PC-3 (cell line): Measurements from ENCODE around the gene ANGPTL7. TPM values are rescaled to one million over a fixed set of nuclear protein-coding genes. Genes with fewer than 3 reads are reported as not detected.

ENCODE experiments used
- ATAC-seq: fragments of 200-7000 bp; cut with Tn5 transposase; 2 replicates; pipeline ENCODE4 v1.9.1; 2020; ENCODE audit warnings: mild to moderate bottlenecking, moderate library complexity
- BruUV-seq: library from RNA; stranded (reverse); fragments of 400-500 nt; replicated peaks from 2 replicates; lab custom pipeline; 2021; lab: Mats Ljungman, UMichigan
- CTCF ChIA-PET: fragments of 300-600 bp; sonication (Branson Sonifier 250); formaldehyde crosslinking; loops from one replicate; lab custom pipeline; 2022; ENCODE audit warnings: antibody characterized with exemption; lab: Charles Lee
- POLR2A ChIA-PET: fragments of 300-600 bp; sonication (Branson Sonifier 250); formaldehyde crosslinking; loops from one replicate; lab custom pipeline; 2022; ENCODE audit warnings: antibody characterized with exemption; ENCODE audit not compliant: unreplicated experiment; lab: Charles Lee
- DNase-seq: peaks from one replicate; pipeline ENCODE4 v3.0.0-alpha.2; 2015
- H2AFZ ChIP-seq: fragments of 300-600 bp; sonication (generic); 2 replicates; pipeline ENCODE4 v1.6.0; 2016; ENCODE audit warnings: antibody characterized with exemption, low read length
- H3F3A ChIP-seq: fragments of 300-600 bp; sonication (generic); one replicate; pipeline ENCODE4 v1.6.0; 2017; ENCODE audit warnings: antibody characterized with exemption, low read length, control low read depth, mild to moderate bottlenecking; ENCODE audit not compliant: unreplicated experiment
- H3K27ac ChIP-seq: fragments of 300-600 bp; sonication (generic); 2 replicates; pipeline ENCODE4 v1.5.1; 2016; ENCODE audit warnings: mild to moderate bottlenecking, low read length
- H3K27me3 ChIP-seq: fragments of 300-600 bp; sonication (generic); 2 replicates; pipeline ENCODE4 v1.6.1; 2016; ENCODE audit warnings: low read length, mixed read lengths
- H3K36me3 ChIP-seq: fragments of 300-600 bp; sonication (generic); 2 replicates; pipeline ENCODE4 v1.6.1; 2016; ENCODE audit warnings: low read depth, mixed run types, low read length, mixed read lengths
- H3K4me1 ChIP-seq: fragments of 300-600 bp; sonication (generic); 2 replicates; pipeline ENCODE4 v1.5.1; 2016; ENCODE audit warnings: low read length; ENCODE audit not compliant: insufficient read depth
- H3K4me2 ChIP-seq: fragments of 300-600 bp; sonication (generic); 2 replicates; pipeline ENCODE4 v1.6.0; 2016; ENCODE audit warnings: low read length
- H3K4me3 ChIP-seq: fragments of 300-600 bp; sonication (generic); 2 replicates; pipeline ENCODE4 v1.5.1; 2016; ENCODE audit warnings: mild to moderate bottlenecking, low read length, mixed read lengths
- H3K79me2 ChIP-seq: fragments of 300-600 bp; sonication (generic); 2 replicates; pipeline ENCODE4 v1.6.1; 2017; ENCODE audit warnings: low read length, mixed read lengths
- H3K9ac ChIP-seq: fragments of 300-600 bp; sonication (generic); 2 replicates; pipeline ENCODE4 v1.6.0; 2016; ENCODE audit warnings: mild to moderate bottlenecking, low read length
- H3K9me2 ChIP-seq: fragments of 300-600 bp; sonication (generic); replicated peaks from 2 replicates; pipeline ENCODE4 v1.6.1; 2016; ENCODE audit warnings: mixed run types, low read length, mixed read lengths
- H3K9me3 ChIP-seq: fragments of 300-600 bp; sonication (generic); 2 replicates; pipeline ENCODE4 v1.6.1; 2016; ENCODE audit warnings: low read length, mixed read lengths
- H4K20me1 ChIP-seq: fragments of 300-600 bp; sonication (generic); 2 replicates; pipeline ENCODE4 v1.6.1; 2016; ENCODE audit warnings: low read length, mixed read lengths
- EZH2 ChIP-seq: fragments of 300-600 bp; sonication (generic); IDR thresholded peaks from one replicate; pipeline ENCODE4 v1.6.1; 2017; ENCODE audit warnings: antibody characterized with exemption, mild to moderate bottlenecking, low read length; ENCODE audit not compliant: unreplicated experiment
- EZH2phosphoT487 ChIP-seq: fragments of 300-600 bp; sonication (generic); IDR thresholded peaks from 2 replicates; pipeline ENCODE4 v1.6.1; 2018; ENCODE audit warnings: mild to moderate bottlenecking, antibody characterized with exemption, low read length, borderline replicate concordance
- intact Hi-C: fragments of 100-400 bp; cut with micrococcal nuclease; formaldehyde crosslinking; loops from 2 replicates; pipeline ENCODE4 v1.9.0; 2023
- total RNA-seq: library from RNA; depleted of rRNA; stranded (reverse); fragments of >200 nt; gene quantifications from 2 replicates; pipeline ENCODE4 v1.2.3, GENCODE V29; 2014
- TF ChIP-seq, protein P1 (sequence below): fragments of 300-600 bp; sonication (generic); conservative IDR thresholded peaks from 2 replicates; pipeline ENCODE4 v1.5.1; 2017; ENCODE audit warnings: antibody characterized with exemption, low read depth, mild to moderate bottlenecking, low read length

Gene ANGPTL7
- total RNA-seq, 1 experiment from 2014 or later, result not detected

DNA sequence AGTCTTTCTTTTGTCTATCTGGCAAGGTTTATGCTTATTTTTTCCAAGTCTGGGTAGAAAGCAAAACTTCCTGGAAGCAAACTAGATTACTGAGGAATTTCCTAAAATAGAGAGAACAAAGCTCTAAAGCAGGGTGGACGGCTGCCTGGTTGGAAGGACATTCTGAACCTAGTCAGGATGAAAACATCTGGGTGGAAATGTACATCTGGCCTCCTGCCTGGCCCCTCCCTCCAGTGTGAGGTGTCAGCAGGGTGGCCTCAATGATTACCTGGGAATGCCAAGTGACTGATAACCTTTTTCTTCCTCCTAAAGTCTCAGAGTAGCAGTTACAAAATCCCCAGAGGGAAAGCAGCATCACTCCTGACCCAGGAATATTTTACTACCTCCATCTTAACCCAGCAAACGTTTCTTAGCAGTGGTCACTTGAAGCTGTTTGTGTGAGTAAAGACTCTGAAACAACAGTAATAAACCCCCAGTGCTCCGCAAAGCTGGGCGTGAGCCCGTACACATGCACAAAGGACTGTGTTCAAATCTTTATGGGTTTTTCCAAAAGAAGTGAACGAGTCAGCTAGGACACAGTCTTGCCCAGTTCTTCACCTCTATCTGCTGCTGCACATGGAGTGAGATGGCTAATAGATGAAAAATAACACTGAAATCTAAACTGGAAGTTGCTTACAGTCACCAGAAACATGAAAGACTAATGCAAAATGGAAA, 18.9 kb downstream of the ANGPTL7 start:
- Histone ChIP-seq H2AFZ (no peak overlapping the region), H3K79me2 (no peaks in the 10 kb centered on the region), H4K20me1 (no peaks in the 10 kb centered on the region), H3K36me3 (peaks cover 58% of the 10 kb centered on the region), H3F3A (no peaks in the 10 kb centered on the region), H3K27ac (no peak overlapping the region), H3K4me2 (no peak overlapping the region), H3K9me2 (no peaks in the 10 kb centered on the region), H3K4me1 (no peaks in the 10 kb centered on the region), H3K9ac (no peak overlapping the region), H3K4me3 (no peak overlapping the region), H3K9me3 (no peaks in the 10 kb centered on the region), H3K27me3 (no peaks in the 10 kb centered on the region)
- ATAC-seq, result no peak
- DNase-seq, result no peak
- TF ChIP-seq EZH2 (no peak), EZH2phosphoT487 (no peak)
- TF ChIP-seq, protein P1, sequence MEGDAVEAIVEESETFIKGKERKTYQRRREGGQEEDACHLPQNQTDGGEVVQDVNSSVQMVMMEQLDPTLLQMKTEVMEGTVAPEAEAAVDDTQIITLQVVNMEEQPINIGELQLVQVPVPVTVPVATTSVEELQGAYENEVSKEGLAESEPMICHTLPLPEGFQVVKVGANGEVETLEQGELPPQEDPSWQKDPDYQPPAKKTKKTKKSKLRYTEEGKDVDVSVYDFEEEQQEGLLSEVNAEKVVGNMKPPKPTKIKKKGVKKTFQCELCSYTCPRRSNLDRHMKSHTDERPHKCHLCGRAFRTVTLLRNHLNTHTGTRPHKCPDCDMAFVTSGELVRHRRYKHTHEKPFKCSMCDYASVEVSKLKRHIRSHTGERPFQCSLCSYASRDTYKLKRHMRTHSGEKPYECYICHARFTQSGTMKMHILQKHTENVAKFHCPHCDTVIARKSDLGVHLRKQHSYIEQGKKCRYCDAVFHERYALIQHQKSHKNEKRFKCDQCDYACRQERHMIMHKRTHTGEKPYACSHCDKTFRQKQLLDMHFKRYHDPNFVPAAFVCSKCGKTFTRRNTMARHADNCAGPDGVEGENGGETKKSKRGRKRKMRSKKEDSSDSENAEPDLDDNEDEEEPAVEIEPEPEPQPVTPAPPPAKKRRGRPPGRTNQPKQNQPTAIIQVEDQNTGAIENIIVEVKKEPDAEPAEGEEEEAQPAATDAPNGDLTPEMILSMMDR, result no peak
- BruUV-seq, result no TSS peak
- ChIA-PET CTCF (interaction anchor here (1.1 kb wide), 1 partner anchor 52 kb away, joined by 3 read pairs; no protein-coding TSS in a partner anchor), POLR2A (interaction anchor here (0.5 kb wide), 1 partner anchor 11 kb away, joined by 3 read pairs; no protein-coding TSS in a partner anchor)
- intact Hi-C loops, result no loop called here

DNA sequence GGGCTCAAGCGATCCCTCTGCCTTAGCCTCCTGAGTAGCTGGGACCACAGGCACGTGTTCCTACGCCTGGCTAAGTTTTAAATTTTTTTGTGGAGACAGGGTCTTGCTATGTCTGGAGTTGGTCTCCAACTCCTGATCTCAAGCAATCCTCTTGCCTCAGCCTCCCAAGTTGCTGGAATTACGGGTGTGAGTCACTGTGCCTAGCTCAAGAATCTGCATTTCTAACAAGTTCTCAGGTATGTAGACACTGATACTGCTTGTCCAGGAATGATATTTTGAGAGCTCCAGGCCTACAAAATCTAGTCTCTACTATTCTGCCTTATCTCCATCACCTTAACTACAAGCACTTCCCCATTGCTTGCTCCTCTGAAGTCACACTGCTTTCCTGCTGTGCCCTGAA, 22.3 kb downstream of the ANGPTL7 start:
- Histone ChIP-seq H3K9me2 (no peaks in the 10 kb centered on the region), H3K9ac (no peak overlapping the region), H3K9me3 (no peaks in the 10 kb centered on the region), H3K79me2 (no peaks in the 10 kb centered on the region), H3K36me3 (peaks cover 61% of the 10 kb centered on the region), H3K4me2 (no peak overlapping the region), H3K27ac (no peak overlapping the region), H3K27me3 (no peaks in the 10 kb centered on the region), H2AFZ (no peak overlapping the region), H3K4me1 (no peaks in the 10 kb centered on the region), H3K4me3 (no peak overlapping the region), H3F3A (no peaks in the 10 kb centered on the region), H4K20me1 (no peaks in the 10 kb centered on the region)
- ATAC-seq (no peak), DNase-seq (no peak)
- no peak for TF ChIP-seq EZH2phosphoT487
- TF ChIP-seq, protein P1, result no peak
- no peak for TF ChIP-seq EZH2
- POLR2A ChIA-PET, result interaction anchor here (0.8 kb wide), 1 partner anchor 179 kb away, joined by 3 read pairs; no protein-coding TSS in a partner anchor
- no TSS peak for BruUV-seq
- CTCF ChIA-PET, result no interaction called here
- intact Hi-C loops, result no loop called here
